ENCODE data around the gene MOAP1.

DNA sequence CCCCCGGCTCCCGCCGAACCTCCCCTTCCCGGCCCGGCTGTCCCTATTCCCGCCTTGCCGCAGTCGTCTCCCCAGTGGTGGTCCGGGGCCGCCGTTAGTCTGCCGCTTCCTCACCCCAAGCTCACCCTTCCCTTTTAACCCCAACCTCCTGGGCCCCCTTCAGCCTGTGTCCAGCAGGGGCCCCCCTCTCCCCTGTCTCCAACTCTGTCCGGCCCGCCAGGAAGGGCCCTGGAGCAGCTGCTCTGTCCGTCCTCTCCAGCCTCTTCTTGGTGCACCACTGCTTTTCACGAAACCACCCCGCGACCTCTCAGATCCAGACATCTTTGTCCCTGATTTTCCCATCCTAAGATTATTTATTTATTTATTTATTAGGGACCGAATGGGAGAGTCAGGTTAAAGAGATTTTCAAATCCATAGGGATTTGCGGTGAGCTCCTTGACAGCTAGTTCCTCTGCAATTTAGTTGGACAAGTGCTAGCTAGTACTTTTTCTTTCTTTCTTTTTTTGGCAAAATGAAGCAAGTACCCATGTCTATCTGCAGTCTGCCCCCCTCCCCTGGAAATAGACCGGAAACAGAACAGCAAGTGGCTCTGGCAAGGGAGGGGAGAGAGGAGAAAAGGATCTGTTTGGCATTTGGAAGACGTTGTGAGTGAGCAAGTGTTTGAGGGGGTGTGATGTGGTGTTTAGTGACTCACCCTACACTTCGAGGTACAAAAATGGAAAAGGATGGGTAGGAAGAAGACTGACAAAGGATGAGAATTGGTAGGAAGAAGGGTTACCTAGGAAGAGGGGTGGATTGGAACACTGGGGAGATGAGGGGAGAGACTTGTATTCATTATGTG lies 23.0 kb upstream of the MOAP1 start:
- TF ChIP-seq POLR2A (IDR thresholded peaks at IDR 0.05; ENCODE audit: low read length) (peak; percentile 48), GATA1 (IDR thresholded peaks at IDR 0.05; ENCODE audit: low read depth, low read length) (no peak)
